HEK293T (cell line): ENCODE results near the gene MSLN.

ENCODE experiments used
- BHLHE40 ChIP-seq: fragments of 450-650 bp; IDR thresholded peaks from 2 replicates; pipeline ENCODE4 v1.6.1; 2016; ENCODE audit warnings: mild to moderate bottlenecking, moderate library complexity, borderline replicate concordance
- CTBP1 ChIP-seq: fragments of 450-650 bp; IDR thresholded peaks from 2 replicates; pipeline ENCODE4 v1.6.1; 2016; ENCODE audit warnings: borderline replicate concordance
- ELF4 ChIP-seq: fragments of 450-650 bp; IDR thresholded peaks from 2 replicates; pipeline ENCODE4 v1.6.1; 2017; ENCODE audit warnings: antibody characterized with exemption
- FOXM1 ChIP-seq: fragments of 450-650 bp; IDR thresholded peaks from 2 replicates; pipeline ENCODE4 v1.6.1; 2017; ENCODE audit warnings: mild to moderate bottlenecking, borderline replicate concordance
- HDGF ChIP-seq: fragments of 450-650 bp; IDR thresholded peaks from 2 replicates; pipeline ENCODE4 v1.6.1; 2017; ENCODE audit warnings: antibody characterized with exemption, borderline replicate concordance
- L3MBTL2 ChIP-seq: fragments of 450-650 bp; conservative IDR thresholded peaks from 2 replicates; pipeline ENCODE4 v1.6.1; 2016; ENCODE audit warnings: mild to moderate bottlenecking
- SP1 ChIP-seq: fragments of 450-650 bp; IDR thresholded peaks from 2 replicates; pipeline ENCODE4 v1.6.1; 2017
- TARDBP ChIP-seq: fragments of 450-650 bp; IDR thresholded peaks from 2 replicates; pipeline ENCODE4 v1.6.1; 2016
- ZNF384 ChIP-seq: fragments of 450-650 bp; IDR thresholded peaks from 2 replicates; pipeline ENCODE4 v1.6.1; 2016
- TF ChIP-seq, protein P1 (sequence below): fragments of 450-650 bp; IDR thresholded peaks from 2 replicates; pipeline ENCODE4 v1.6.1; 2016

DNA sequence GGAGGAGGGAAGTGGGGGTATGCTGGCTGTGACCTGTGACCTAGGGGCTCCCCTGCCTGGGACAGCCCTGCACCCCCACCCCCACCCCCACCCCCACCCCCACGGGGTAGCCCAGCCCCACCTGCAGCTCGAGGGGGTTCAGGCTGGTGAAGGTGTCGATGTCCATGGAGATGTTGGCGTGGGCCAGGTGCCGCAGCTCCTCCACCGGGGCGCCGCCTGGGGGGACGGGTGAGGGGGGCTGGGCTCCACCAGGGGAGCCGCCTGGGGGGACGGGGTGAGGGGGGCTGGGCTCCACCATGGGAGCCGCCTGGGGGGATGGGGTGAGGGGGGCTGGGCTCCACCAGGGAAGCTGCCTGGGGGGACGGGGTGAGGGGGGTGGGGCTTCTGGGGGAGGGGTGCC is 9.9 kb downstream of the MSLN start:
- TF ChIP-seq ELF4 (no peak), CTBP1 (no peak), SP1 (no peak), BHLHE40 (no peak), FOXM1 (no peak), L3MBTL2 (no peak), TARDBP (no peak), HDGF (no peak), ZNF384 (no peak)
- TF ChIP-seq, protein P1, sequence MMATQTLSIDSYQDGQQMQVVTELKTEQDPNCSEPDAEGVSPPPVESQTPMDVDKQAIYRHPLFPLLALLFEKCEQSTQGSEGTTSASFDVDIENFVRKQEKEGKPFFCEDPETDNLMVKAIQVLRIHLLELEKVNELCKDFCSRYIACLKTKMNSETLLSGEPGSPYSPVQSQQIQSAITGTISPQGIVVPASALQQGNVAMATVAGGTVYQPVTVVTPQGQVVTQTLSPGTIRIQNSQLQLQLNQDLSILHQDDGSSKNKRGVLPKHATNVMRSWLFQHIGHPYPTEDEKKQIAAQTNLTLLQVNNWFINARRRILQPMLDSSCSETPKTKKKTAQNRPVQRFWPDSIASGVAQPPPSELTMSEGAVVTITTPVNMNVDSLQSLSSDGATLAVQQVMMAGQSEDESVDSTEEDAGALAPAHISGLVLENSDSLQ, result no peak
